ENCODE data around the gene LSM2.
"Not testable (repeated sequence)": the region's sequence is repeated elsewhere in the genome, so short reads cannot be mapped to it uniquely, and the experiment has no call there.

The LSM2 gene

DNA sequence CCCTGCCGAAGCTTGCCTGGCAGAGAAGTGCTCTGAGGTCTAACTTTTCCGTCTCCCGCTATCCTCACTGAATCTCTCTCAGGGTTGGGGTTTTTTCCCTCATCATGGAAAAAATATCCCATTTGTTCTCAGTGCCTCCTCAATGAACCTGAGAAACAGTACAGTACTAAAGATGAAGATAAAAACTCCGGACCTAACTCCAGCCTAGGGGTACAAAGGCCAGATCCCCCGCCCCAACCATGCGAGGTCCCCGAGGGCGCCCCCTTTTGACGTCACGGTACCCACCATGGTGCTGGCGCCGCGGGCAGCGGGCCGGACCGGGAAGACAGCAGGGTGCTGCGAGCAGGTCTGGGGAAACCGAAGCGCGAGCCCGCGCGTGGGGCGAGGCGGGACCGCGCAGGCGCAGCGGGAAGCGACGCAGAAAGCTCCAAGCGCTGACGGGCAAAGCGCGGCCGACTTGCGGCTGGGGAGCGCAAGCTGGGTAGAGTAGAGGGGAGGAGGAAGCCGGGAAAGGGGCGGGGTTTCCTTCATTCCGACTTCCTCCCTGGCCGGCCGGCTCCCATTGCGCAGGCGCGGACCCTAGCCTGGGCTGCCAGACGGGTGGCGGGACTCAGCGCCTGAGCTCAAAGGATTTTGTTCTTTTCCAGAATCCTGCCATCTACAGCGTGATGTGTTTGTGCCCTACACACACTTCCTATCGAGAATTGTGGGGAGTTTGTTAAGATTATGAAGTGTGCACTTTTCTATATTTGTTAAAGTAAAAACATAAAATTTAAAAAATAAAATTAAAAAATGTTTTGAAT, at the start of gene LSM2:
LSM2 (minus strand) TSS at position 497 of the 803 bp plus-strand sequence; CDS start at position 288, 209 bp downstream.
- peak; percentile 9 for FAIRE-seq

DNA sequence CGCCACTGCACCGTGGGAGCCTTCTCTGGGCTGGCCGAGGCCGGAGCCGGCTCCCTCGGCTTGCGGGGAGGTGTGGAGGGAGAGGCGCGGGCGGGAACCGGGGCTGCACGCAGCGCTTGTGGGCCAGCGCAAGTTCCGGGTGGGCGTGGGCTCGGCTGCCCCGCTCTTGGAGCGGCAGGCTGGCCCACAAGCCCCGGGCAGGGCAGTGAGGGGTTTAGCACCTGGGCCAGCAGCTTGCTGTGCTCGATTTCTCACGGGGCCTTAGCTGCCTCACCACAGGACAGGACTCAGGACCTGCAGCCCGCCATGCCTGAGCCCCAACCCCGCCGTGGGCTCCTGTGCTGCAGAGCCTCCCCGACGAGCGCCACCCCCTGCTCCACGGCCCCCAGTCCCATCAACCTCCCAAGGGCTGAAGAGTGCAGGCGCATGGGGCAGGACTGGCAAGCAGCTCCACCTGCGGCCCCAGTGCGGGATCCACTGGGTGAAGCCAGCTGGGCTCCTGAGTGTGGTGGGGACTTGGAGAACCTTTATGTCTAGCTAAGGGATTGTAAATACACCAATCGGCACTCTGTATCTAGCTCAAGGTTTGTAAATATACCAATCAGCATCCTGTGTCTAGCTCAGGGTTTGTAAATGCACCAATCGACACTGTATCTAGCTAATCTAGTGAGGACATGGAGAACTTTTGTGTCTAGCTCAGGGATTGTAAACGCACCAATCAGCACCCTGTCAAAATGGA, 45.4 kb upstream of the LSM2 start:
- not testable (repeated sequence) for FAIRE-seq

DNA sequence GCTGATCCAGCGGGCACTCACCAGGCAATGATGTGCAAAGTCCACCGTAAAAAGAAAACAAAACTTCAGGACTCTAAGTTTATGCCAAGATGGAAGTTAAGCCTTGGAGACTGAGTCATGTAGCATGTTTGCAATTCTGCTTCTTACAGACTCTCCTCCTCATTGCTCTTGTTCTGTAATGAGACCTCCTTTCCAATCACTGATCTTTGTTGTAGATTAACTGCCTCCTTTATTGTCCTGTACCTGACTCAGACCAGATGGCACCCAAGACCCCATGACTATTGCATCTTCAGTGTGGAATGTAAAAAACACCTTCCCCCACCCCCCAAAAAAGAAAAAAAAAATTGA, 44.7 kb upstream of the LSM2 start:
- FAIRE-seq: no peak

DNA sequence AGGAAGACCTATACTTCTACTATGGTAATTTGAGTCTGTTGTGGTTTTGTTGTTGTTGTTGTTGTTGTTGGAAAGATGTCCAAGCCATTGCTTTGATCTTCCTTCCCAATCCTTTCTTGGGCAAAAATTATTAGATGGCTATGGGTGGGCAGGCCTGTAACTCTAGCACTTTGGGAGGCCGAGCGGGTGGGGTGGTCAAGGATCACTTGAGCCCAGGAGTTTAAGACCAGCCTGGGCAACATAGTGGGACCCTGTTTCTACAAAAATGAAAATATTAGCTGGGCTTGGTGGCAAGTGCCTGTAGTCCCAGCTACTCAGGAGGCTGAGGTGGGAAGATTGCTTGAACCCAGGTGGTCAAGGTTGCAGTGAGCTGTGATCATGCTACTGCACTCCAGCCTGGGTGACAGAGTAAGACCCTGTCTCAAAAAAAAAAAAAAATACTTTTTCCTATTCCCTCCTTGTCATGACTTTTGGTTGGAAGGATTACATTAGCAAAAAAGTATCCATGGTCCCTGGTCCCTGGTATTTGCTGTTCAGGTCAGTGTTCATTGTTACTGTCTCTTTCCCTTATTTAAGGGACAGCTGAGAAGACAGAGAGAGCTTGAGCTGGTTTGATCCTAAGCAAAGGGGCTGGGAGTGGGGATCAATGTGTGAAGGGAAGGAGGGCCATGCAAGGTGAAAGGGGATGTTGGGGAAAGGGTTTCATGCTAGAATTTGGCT, 44.2 kb upstream of the LSM2 start:
- FAIRE-seq: no peak

DNA sequence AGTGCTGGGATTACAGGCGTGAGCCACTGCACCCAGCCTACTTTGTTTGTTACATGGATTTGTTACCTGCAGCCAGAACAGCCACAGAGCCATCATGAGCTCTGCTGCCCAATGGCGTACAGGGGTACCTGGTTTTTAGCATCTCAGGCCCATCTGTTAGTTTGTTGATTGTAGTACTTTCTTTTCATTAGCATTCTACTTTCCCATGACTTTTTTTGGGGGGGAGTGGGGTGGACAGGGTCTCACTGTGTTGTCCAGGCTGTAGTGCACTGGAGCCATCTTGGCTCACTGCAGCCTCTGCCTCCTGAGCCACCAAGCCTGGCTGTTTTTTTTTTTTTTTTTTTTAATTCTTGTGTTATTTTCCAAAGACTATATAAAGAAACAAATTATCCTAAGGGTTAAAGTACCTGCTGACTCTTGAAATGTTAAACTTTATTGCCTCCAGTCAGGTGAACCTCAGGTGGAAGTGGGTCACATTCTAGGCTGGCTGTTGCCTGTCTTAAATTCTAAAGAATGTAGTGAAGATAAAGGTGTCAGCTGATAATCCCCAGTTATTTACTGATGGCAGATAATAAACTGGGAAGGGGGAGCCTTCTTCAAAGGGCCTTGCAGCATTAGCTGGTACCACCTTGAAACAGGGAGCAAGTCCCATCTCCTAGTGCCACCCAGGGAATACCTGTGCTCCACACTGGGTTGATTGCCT, 40.7 kb upstream of the LSM2 start:
- no peak for FAIRE-seq

DNA sequence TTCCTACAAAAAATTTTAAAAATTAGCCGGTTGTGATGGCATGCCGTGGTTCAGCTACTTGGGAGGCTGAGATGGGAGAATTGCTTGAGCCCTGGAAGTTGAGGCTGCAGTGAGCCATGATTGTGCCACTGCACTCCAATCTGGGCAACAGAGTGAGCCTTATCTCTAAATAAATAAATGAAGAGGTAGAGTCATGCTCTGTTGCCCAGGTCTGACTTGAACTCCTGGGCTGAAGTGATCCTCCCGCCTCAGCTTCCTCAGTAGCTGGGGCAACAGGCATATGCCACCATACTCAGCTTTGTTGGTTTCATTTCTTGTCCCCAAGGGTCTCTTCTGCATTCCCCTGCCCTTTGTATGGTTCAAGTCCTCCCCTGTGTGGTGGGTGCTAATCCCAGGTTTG, 37.7 kb upstream of the LSM2 start:
- no peak for FAIRE-seq

DNA sequence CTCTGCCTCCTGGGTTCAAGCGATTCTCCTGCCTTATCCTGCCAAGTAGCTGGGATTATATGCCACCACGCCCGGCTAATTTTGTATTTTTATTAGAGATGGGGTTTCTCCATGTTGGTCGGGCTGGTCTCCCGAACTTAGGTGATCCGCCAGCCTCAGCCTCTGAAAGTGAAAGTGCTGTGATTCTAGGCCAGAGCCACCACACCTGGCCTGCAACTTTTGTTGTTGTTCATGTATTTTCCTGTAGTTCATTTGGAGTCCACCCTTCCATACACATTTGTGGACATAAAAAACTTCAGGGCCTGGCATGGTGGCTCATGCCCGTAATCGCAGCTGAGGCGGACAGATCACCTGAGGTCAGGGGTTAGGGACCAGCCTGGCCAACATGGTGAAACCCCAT, 35.3 kb upstream of the LSM2 start:
- no peak for FAIRE-seq

DNA sequence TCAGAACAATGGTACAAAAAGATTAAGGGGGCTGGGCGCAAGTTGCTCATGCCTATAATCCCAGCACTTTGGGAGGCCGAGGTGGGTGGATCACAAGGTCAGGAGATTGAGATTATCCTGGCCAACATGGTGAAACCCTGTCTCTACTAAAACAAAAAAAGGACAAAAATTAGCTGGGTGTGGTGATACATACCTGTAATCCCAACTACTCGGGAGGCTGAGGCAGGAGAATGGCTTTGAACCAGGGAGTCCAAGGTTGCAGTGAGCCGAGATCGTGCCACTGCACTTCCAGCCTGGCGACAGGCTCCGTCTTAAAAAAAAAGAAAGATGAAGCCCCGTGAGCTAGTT, 33.0 kb upstream of the LSM2 start:
- FAIRE-seq: not testable (repeated sequence)

DNA sequence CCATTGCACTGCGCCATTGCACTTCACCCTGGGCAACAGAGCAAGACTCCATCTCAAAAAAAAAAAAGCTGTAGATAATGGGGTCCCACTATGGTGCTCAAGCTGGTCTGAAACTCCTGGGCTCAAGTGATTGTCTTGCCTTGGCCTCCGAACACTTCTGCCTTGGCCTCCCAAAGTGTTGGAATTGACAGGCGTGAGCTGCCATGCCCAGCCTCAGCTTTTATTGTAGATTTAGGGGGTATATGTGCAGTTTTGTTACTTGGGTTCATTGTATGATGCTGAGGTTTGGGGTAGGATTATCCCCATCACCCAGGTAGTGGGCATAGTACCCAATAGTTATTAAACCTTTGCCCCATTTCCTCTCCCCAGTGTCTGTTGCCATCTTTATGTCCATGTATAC, 32.2 kb upstream of the LSM2 start:
- FAIRE-seq: no peak

DNA sequence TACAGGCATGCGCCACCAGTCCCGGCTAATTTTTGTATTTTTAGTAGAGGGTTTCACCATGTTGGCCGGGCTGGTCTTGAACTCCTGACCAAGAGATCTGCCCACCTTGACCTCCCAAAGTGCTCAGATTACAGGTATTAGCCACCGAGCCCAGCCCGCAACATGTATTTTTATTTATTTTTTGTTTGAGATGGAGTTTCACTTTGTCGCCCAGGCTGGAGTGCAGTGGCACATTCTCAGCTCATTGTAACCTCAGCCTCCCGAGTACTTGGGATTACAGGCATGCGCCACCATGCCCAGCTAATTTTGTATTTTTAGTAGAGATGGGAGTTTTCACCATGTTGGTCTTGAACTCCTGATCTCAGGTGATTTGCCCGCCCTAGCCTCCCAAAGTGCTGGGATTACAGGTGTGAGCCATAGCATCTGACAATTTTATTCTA, 31.4 kb upstream of the LSM2 start:
- FAIRE-seq: not testable (repeated sequence)

DNA sequence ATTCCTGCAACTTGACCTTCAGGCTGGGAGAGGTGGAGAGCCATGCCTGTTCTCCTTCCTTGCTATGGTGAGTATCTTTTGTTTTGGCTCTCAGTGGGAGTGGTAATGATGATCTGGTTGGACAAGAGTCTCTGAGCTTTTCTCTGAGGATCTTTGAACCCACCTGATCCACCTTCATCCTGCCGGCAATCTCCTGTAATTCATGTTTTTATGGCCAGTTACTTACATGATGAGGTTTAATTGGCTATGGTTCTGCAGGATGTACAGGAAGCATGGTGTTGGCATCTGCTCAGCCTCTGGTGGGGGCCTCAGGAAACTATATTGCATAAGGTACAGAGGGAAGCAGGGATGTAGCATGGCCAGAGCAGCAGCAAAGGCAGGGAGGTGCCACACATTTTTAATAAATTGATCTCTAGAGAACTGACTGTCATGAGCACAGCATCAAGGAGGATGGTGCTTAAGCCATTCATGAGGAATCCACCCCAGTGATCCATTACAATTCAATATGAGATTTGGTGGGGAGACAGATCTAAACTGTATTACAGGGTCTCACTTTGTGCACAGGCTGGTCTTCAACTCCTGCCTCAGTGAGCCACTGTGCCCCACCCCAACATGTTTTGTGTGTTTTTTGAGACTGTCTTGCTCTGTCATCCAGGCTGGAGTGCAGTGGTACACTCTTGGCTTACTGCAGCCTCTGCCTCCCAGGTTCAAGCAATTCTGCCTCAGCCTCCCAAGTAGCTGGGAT, 30.8 kb upstream of the LSM2 start:
- FAIRE-seq: no peak

DNA sequence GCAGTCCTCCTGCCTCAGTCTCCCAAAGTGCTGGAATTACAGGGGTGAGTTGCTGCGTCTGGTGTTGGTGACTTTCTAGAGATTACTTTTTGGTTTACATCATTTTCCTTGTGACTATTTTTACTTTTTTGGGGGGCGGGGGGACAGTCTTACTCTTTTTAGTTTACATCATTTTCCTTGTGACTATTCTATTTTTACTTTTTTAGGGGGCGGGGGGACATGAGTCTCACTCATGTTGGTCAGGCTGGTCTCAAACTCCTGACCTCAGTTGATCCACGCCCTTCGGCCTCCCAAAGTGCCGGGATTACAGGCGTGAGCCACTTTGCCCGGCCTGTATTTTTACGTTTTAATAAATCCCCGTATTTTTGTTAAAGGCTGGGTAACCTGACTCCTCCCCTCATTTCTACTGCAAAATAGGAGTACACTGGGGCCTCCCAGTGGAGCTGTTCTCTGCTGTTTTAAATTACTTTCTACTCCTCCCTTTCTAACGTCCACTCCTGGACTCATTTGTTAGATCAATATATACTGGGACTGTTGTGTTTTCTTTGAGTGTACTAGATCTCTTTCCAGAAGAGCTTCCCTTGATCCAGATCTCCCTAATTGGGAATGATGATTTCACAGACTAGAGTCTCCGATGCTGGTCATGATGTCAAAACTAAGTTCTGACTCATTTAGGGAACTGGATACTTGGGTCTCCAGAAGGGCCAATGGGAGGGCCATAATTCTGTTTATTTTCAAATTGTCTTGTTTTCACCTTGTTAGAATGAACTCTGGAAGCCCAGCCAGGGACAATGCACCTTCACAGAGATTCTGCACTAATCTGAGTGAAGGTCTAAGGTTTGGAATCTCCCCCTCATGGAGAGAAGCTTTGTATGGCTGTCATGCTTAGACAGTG, 30.0 kb upstream of the LSM2 start:
- FAIRE-seq: no peak

DNA sequence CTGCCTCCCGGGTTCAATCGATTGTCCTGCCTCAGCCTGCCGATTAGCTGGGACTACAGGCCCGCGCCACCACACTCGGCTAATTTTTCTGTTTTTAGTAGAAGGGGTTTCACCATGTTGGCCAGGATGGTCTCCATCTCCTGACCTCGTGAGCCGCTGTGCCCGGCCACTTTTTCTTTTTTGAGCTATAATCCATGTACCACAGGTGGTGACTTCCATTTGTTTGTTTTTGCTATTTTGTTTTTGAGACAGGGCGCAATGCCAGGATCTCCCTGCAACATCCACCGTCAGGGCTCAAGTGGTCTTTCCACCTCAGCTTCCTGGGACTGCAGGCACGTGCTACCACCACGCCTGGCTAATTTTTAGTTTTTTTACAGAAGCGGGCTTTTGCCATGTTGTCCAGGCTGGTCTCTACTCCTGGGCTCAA, 29.3 kb upstream of the LSM2 start:
- no peak for FAIRE-seq

DNA sequence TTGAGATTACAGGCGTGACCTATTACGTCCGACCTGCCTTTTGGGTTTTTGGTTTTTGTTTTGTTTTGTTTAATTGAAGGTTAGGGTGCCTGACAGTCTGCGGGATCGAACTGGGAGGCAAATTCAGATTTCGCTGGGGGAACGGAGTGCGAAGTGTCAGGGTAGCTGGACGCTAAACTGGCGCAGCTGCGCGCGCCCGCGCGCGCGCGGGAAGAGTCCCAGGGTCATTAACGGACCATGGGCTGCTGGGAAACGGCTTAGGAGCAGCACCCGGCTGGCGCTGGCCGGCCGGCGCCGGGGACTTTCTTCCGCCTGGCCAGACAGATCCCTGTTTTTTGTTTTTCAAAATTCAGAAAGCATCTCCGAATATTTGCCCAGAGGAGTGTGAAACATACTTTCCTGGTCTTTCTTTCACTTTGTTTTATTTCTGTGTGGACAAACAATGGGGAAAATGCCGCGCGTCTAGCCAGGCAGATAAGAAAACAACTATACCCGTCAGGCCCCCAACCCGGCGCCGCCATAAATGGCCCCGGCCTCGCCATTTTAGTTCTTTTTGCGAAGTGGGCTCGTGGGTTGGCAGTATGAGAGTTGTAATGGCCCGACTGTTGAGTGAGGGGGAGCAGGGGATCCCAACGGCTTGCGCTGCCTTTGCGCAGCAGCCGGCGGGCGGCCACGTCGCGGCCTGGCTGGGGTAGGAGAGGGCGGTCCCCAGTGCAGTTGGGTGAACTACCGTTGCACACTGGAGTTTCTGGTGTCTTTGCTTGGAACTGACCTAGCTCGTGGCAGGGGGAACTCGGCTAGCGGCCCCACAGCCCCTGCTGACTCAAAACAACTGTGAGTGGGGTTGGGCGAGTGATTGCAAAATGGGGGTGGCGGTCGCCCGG, 27.8 kb upstream of the LSM2 start:
- FAIRE-seq: no peak

DNA sequence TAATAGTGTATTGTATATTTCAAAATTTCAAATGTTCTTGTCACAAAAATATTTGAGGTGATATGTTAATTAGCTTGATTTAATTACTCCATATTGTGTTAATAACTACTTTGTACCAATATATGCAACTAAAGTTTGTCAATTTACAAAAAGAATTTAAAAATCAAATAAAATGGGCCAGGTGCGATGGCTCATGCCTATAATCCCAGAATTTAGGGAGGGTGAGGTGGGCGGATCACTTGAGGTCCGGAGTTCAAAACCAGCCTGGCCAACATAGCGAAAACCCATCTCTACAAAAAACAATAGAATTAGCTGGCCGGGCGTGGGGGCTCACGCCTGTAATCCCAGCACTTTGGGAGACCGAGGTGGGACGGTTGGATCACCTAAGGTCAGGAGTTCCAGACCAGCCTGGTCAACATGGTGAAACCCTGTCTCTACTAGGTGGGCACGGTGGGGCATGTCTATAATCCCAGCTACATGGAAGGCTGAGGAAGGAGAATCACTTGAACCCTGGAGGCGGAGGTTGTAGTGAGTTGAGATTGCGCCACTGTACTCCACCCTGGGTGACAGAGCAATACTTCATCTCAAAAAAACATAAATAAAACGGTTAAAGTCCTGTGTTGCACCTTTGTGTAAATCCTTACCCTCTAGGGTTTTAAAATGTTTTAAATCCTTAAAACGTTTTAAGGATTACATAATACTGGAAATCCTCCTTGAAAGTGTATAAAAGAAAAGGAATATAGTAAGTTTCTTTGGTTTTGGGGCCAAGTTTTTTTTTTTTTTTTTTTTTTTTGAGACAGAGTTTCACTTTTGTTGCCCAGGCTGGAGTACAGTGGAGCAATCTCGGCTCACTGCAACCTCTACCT, 24.8 kb upstream of the LSM2 start:
- no peak for FAIRE-seq

DNA sequence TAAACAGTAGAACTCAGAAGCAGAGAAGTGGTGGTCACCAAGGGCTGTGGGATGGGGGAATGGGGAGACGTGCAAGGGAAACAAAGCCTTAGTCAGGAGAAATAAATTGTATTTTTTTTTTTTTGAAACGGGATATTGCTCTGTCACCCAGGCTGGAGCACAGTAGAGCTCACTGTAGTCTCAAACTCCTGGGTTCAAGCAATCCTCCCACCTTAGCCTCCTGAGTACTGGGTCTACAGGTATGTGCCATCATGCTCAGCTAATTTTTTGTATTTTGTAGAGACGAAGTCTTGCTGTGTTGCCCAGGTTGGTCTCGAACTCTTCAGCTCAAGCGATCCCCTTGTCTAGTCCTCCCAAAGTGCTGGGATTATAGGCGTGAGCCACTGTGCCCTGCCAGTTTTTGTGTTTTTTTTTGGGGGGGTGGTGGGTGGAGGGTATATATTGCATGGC, 24.1 kb upstream of the LSM2 start:
- no peak for FAIRE-seq

DNA sequence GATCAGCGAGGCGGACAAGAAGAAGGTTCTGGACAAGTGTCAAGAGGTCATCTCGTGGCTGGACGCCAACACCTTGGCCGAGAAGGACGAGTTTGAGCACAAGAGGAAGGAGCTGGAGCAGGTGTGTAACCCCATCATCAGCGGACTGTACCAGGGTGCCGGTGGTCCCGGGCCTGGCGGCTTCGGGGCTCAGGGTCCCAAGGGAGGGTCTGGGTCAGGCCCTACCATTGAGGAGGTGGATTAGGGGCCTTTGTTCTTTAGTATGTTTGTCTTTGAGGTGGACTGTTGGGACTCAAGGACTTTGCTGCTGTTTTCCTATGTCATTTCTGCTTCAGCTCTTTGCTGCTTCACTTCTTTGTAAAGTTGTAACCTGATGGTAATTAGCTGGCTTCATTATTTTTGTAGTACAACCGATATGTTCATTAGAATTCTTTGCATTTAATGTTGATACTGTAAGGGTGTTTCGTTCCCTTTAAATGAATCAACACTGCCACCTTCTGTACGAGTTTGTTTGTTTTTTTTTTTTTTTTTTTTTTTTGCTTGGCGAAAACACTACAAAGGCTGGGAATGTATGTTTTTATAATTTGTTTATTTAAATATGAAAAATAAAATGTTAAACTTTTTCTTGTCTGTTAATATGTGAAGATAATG, 23.0 kb upstream of the LSM2 start:
- FAIRE-seq: peak; percentile 59

DNA sequence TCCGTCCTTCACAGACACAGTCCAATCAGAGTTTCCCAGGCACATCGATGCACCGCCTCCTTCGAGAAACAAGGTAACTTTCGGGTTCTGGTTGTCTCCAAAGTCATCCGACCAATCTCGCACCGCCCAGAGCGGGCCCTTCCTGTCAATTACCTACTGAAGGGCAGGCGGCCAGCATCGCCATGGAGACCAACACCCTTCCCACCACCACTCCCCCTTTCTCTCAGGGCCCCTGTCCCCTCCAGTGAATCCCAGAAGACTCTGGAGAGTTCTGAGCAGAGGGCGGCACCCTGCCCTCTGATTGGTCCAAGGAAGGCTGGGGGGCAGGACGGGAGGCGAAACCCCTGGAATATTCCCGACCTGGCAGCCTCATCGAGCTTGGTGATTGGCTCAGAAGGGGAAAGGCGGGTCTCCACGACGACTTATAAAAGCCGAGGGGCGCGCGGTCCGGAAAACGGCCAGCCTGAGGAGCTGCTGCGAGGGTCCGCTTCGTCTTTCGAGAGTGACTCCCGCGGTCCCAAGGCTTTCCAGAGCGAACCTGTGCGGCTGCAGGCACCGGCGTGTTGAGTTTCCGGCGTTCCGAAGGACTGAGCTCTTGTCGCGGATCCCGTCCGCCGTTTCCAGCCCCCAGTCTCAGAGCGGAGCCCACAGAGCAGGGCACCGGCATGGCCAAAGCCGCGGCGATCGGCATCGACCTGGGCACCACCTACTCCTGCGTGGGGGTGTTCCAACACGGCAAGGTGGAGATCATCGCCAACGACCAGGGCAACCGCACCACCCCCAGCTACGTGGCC, 20.7 kb upstream of the LSM2 start, which contains the start of gene HSPA1B:
HSPA1B (plus strand) TSS at position 453 of the 794 bp plus-strand sequence; CDS start at position 666, 213 bp downstream.
- FAIRE-seq: peak; percentile 89

Measured in TTC549 (cell line).